OCI-LY7 (cell line): Measurements from ENCODE around the gene TBPL1. TPM values are rescaled to one million over a fixed set of nuclear protein-coding genes. Genes with fewer than 3 reads are reported as not detected.

Experiments
- BruUV-seq: library from RNA; stranded (reverse); fragments of 400-500 nt; replicated peaks from 2 replicates; lab custom pipeline; 2021; lab: Mats Ljungman, UMichigan
- CTCF ChIA-PET: fragments of 300-600 bp; sonication (Branson Sonifier 250); formaldehyde crosslinking; loops from one replicate; lab custom pipeline; 2022; ENCODE audit warnings: antibody characterized with exemption; ENCODE audit not compliant: unreplicated experiment; lab: Charles Lee
- POLR2A ChIA-PET: fragments of 300-600 bp; sonication (Branson Sonifier 250); formaldehyde crosslinking; loops from one replicate; lab custom pipeline; 2022; ENCODE audit warnings: antibody characterized with exemption; lab: Charles Lee
- DNase-seq: peaks from one replicate; pipeline ENCODE4 v3.0.0-alpha.2; 2015; ENCODE audit warnings: low spot score
- H2AFZ ChIP-seq: fragments of 200-600 bp; sonication (generic), shearing (Covaris generic); 2 replicates; pipeline ENCODE4 v1.6.1; 2014; ENCODE audit warnings: mild to moderate bottlenecking, antibody characterized with exemption, low read length, moderate library complexity
- H3K27ac ChIP-seq: fragments of 200-600 bp; sonication (generic); 2 replicates; pipeline ENCODE4 v1.5.1; 2014; ENCODE audit warnings: mixed run types, low read depth, mild to moderate bottlenecking, moderate library complexity, low read length, inconsistent platforms; ENCODE audit not compliant: poor library complexity, severe bottlenecking
- H3K36me3 ChIP-seq: fragments of 200-600 bp; sonication (generic); 2 replicates; pipeline ENCODE4 v1.6.1; 2014; ENCODE audit warnings: mild to moderate bottlenecking, antibody characterized with exemption, low read length, moderate library complexity, mixed read lengths; ENCODE audit not compliant: insufficient read depth
- H3K4me1 ChIP-seq: fragments of 200-600 bp; sonication (generic); 2 replicates; pipeline ENCODE4 v1.5.1; 2014; ENCODE audit warnings: mild to moderate bottlenecking, low read length; ENCODE audit not compliant: insufficient read depth, poor library complexity, severe bottlenecking
- H3K4me2 ChIP-seq: fragments of 200-600 bp; sonication (generic); 2 replicates; pipeline ENCODE4 v1.6.1; 2014; ENCODE audit warnings: mild to moderate bottlenecking, low read length
- H3K4me3 ChIP-seq: fragments of 200-600 bp; sonication (generic); 2 replicates; pipeline ENCODE4 v1.5.1; 2014; ENCODE audit warnings: mild to moderate bottlenecking, low read depth, low read length; ENCODE audit not compliant: poor library complexity, severe bottlenecking
- H3K79me2 ChIP-seq: fragments of 200-600 bp; sonication (generic); 2 replicates; pipeline ENCODE4 v1.6.1; 2016; ENCODE audit warnings: low read depth, mild to moderate bottlenecking, low read length, moderate library complexity, mixed read lengths; ENCODE audit not compliant: insufficient read depth
- H3K9me2 ChIP-seq: fragments of 200-600 bp; sonication (generic); 2 replicates; pipeline ENCODE4 v1.6.1; 2016; ENCODE audit warnings: mild to moderate bottlenecking, low read length, mixed read lengths; ENCODE audit not compliant: insufficient read depth
- H3K9me3 ChIP-seq: fragments of 200-600 bp; sonication (generic); 2 replicates; pipeline ENCODE4 v1.6.1; 2014; ENCODE audit warnings: mild to moderate bottlenecking, mixed run types, low read length, mixed read lengths
- H4K20me1 ChIP-seq: fragments of 200-600 bp; sonication (generic); 2 replicates; pipeline ENCODE4 v1.6.1; 2014; ENCODE audit warnings: mild to moderate bottlenecking, antibody characterized with exemption, low read length, moderate library complexity, mixed read lengths; ENCODE audit not compliant: insufficient read depth
- EZH2phosphoT487 ChIP-seq: fragments of 200-600 bp; sonication (generic); IDR thresholded peaks from 2 replicates; pipeline ENCODE4 v1.6.1; 2018; ENCODE audit warnings: low read depth, borderline replicate concordance, mild to moderate bottlenecking, mixed run types, antibody characterized with exemption, low read length, moderate library complexity, mixed read lengths
- intact Hi-C: fragments of 100-400 bp; cut with micrococcal nuclease; formaldehyde crosslinking; loops from one replicate; pipeline ENCODE4 v1.10.0; 2022; ENCODE audit not compliant: unreplicated experiment
- total RNA-seq, 2 experiments: library from RNA; depleted of rRNA in 1 of 2; stranded (reverse); fragments of >200 nt in 1 of 2; shearing (Covaris generic) in 1 of 2; gene quantifications; 2 replicates each; pipeline ENCODE4 v1.2.3, GENCODE V29; 2014 to 2022
- TF ChIP-seq, protein P1 (sequence below): fragments of 200-600 bp; sonication (generic); conservative IDR thresholded peaks from 2 replicates; pipeline ENCODE4 v1.5.1; 2014; ENCODE audit warnings: mild to moderate bottlenecking, antibody characterized with exemption, low read length, moderate library complexity, mixed read lengths

The TBPL1 gene
- total RNA-seq, 2 experiments from 2014 or later = 27.8 to 47.7 TPM

DNA sequence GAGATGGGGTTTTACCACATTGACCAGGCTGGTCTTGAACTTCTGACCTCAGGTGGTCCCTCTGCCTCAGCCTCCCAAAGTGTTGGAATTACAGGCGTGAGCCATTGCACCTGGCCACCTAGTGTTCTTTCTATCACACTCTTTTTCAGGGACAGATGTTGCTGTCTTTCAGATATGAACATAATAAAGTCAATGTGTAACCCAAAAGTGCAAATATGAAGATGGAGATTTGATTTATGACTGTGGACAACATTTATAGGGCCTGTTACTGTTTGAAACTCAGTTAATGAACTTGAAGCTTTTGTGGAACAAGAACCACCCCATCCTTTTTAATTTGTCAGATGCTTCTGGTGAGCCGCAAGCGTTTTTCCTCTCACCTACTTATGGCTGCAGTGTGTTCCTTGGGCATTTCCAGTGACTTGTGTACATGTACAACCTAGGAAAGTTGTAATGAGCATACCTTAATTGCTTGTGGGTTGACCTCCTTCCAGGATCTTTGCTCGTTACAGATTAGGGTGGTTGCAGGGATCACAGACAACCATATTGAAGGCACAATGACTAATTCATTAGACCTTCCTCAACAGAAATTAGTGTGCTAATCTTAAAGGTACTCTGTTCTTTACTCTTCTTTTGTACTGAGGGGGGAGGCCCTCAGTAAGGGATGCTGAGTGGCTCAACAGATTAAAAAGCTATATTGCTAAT lies 6.8 kb downstream of the TBPL1 start:
- Histone ChIP-seq H3K4me2 (no peak overlapping the region), H4K20me1 (peaks cover 45% of the 10 kb centered on the region), H3K9me3 (no peaks in the 10 kb centered on the region), H2AFZ (no peak overlapping the region), H3K4me1 (peaks cover 35% of the 10 kb centered on the region), H3K36me3 (peaks cover 18% of the 10 kb centered on the region; the same call in 1 of the 2 replicates), H3K79me2 (peaks cover 94% of the 10 kb centered on the region), H3K4me3 (no peak overlapping the region), H3K9me2 (no peaks in the 10 kb centered on the region), H3K27ac (no peak overlapping the region)
- ChIA-PET CTCF (no interaction called here), POLR2A (no interaction called here)
- TF ChIP-seq EZH2phosphoT487 = no peak
- TF ChIP-seq, protein P1, sequence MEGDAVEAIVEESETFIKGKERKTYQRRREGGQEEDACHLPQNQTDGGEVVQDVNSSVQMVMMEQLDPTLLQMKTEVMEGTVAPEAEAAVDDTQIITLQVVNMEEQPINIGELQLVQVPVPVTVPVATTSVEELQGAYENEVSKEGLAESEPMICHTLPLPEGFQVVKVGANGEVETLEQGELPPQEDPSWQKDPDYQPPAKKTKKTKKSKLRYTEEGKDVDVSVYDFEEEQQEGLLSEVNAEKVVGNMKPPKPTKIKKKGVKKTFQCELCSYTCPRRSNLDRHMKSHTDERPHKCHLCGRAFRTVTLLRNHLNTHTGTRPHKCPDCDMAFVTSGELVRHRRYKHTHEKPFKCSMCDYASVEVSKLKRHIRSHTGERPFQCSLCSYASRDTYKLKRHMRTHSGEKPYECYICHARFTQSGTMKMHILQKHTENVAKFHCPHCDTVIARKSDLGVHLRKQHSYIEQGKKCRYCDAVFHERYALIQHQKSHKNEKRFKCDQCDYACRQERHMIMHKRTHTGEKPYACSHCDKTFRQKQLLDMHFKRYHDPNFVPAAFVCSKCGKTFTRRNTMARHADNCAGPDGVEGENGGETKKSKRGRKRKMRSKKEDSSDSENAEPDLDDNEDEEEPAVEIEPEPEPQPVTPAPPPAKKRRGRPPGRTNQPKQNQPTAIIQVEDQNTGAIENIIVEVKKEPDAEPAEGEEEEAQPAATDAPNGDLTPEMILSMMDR = no peak
- no TSS peak for BruUV-seq
- intact Hi-C loops = loop anchor here (10.0 kb wide), 2 partner anchors 1145 to 1535 kb away; partner anchors contain the start of genes AHI1 and RPS12
- no peak for DNase-seq

DNA sequence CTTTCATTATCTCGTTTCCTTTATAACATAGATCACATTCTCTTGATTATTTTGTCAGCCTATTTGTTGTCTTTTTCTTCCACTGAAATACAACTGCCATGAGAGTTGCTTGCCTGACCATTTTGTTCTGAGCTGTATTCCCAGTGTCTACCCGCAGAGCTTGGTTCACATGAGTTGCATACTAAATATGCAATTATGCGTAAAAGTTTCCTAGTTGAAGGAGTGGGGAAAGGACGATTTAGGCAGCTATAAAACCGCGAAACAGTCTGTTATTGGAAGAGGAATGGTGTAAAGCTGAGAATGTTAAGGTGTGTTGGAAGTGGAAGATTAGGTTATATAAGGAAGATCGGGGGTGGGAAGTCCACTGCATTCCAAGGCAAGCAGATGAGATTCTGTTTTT lies 8.8 kb downstream of the TBPL1 start:
- Histone ChIP-seq H3K9me3 (no peaks in the 10 kb centered on the region), H3K79me2 (peaks cover 94% of the 10 kb centered on the region), H4K20me1 (peaks cover 37% of the 10 kb centered on the region; the same call in 1 of the 2 replicates), H3K27ac (no peak overlapping the region), H3K4me2 (no peak overlapping the region), H3K9me2 (no peaks in the 10 kb centered on the region), H3K4me3 (no peak overlapping the region), H2AFZ (no peak overlapping the region), H3K4me1 (peaks cover 28% of the 10 kb centered on the region), H3K36me3 (peaks cover 10% of the 10 kb centered on the region; the same call in 1 of the 2 replicates)
- intact Hi-C loops = no loop called here
- CTCF ChIA-PET = no interaction called here
- no TSS peak for BruUV-seq
- TF ChIP-seq, protein P1 = no peak
- no peak for TF ChIP-seq EZH2phosphoT487
- POLR2A ChIA-PET = interaction anchor here (0.5 to 1.3 kb wide), 6 partner anchors 8 to 1659 kb away, joined by 3 to 5 read pairs (median 4); no protein-coding TSS in a partner anchor
- DNase-seq = no peak

DNA sequence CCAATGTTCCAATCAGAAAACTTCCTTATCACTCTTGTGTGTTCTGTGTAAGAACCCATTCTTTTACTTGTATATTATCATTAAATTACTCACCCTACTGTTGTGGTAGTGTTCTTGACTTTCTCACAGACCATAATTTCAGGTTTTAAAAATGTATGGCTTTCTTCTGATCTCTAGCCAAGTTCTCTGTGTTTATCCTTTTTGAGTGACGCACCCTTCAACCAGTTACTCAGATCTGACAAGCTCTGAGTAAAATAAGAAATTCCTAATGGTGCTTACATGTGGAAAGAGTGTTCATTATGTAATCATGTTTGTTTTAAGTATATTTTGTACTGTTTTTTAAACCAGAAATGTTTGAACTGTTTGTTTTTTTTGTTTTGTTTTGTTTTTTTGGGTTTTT lies 11.0 kb downstream of the TBPL1 start:
- Histone ChIP-seq H4K20me1 (peaks cover 28% of the 10 kb centered on the region; the same call in 1 of the 2 replicates), H3K4me2 (no peak overlapping the region), H3K27ac (no peak overlapping the region), H3K9me2 (no peaks in the 10 kb centered on the region), H3K79me2 (peaks cover 91% of the 10 kb centered on the region), H2AFZ (no peak overlapping the region), H3K9me3 (no peaks in the 10 kb centered on the region), H3K4me3 (no peak overlapping the region), H3K4me1 (peaks cover 18% of the 10 kb centered on the region), H3K36me3 (peaks cover 13% of the 10 kb centered on the region)
- CTCF ChIA-PET = no interaction called here
- POLR2A ChIA-PET = interaction anchor here (7.0 kb wide), 1 partner anchor 10 kb away, joined by 57 read pairs; the partner anchor contains the start of gene TBPL1
- no peak for DNase-seq
- no TSS peak for BruUV-seq
- TF ChIP-seq, protein P1 = no peak
- TF ChIP-seq EZH2phosphoT487 = no peak
- intact Hi-C loops = no loop called here
